HCT116 (cell line): ENCODE results near the gene CD164. TPM values are rescaled to one million over a fixed set of nuclear protein-coding genes. Genes with fewer than 3 reads are reported as not detected.

ENCODE experiments used
- ATAC-seq: fragments of 200-7000 bp; cut with Tn5 transposase; 2 replicates; pipeline ENCODE4 v1.9.1; 2020; ENCODE audit warnings: mild to moderate bottlenecking, moderate library complexity
- BruUV-seq: library from RNA; stranded (reverse); fragments of 400-500 nt; replicated peaks from 2 replicates; lab custom pipeline; 2021; lab: Mats Ljungman, UMichigan
- CTCF ChIA-PET: fragments of 300-600 bp; sonication (Branson Sonifier 250); formaldehyde crosslinking; loops from one replicate; lab custom pipeline; 2021; ENCODE audit warnings: antibody characterized with exemption; lab: Charles Lee
- POLR2A ChIA-PET: fragments of 300-600, 350-600 bp; sonication (Branson Sonifier 250); formaldehyde crosslinking; loops from one replicate; lab custom pipeline; 2021; ENCODE audit warnings: antibody characterized with exemption; lab: Charles Lee
- RAD21 ChIA-PET, 2 experiments: fragments of 300-600 bp; sonication (Branson Sonifier 250); formaldehyde crosslinking; loops; one replicate each; lab custom pipeline; 2023; ENCODE audit warnings: low total read pairs in 2 of 2; ENCODE audit not compliant: uncharacterized antibody in 2 of 2, unreplicated experiment in 2 of 2, low non-redundant PET in 1 of 2; lab: Charles Lee
- DNase-seq: peaks from one replicate; pipeline ENCODE4 v3.0.0-alpha.2; 2010; ENCODE audit warnings: low read depth, low spot score
- H2AFZ ChIP-seq: fragments of 200-600 bp; shearing (Covaris generic), sonication (generic); 2 replicates; pipeline ENCODE4 v1.6.1; 2017; ENCODE audit warnings: low read depth, mixed run types, mixed read lengths, antibody characterized with exemption, low read length; ENCODE audit not compliant: poor library complexity, severe bottlenecking
- H3K27ac ChIP-seq: 2 replicates; pipeline ENCODE4 v1.5.1; 2012; ENCODE audit warnings: low read depth, low read length
- H3K27me3 ChIP-seq: fragments of 200-600 bp; sonication (generic); 2 replicates; pipeline ENCODE4 v1.6.1; 2016; ENCODE audit warnings: mixed run types, low read length, mixed read lengths; ENCODE audit not compliant: insufficient read depth
- H3K36me3 ChIP-seq, 2 experiments: fragments of 200-500 bp in 1 of 2; fragments of 200-600 bp in 1 of 2; sonication (Bioruptor generic) in 1 of 2; sonication (generic) in 1 of 2; 2 replicates each; pipeline versions ENCODE4 v1.5.1 to v1.6.1; 2014 to 2016; ENCODE audit warnings: low read length in 2 of 2, inconsistent platforms in 1 of 2, mixed read lengths in 1 of 2, mixed run types in 1 of 2; ENCODE audit not compliant: insufficient read depth in 2 of 2, control insufficient read depth in 1 of 2
- H3K4me1 ChIP-seq, 2 experiments: fragments of 200-600 bp in 1 of 2; sonication (generic) in 1 of 2; 2 replicates each; pipeline versions ENCODE4 v1.5.1 to v1.6.1; 2012 to 2017; ENCODE audit warnings: low read length in 2 of 2, inconsistent platforms in 1 of 2, mild to moderate bottlenecking in 1 of 2, mixed read lengths in 1 of 2, mixed run types in 1 of 2, moderate library complexity in 1 of 2; ENCODE audit not compliant: insufficient read depth in 2 of 2, control insufficient read depth in 1 of 2
- H3K4me2 ChIP-seq: fragments of 200-600 bp; sonication (generic); 2 replicates; pipeline ENCODE4 v1.6.1; 2017; ENCODE audit warnings: mixed run types, low read length, mixed read lengths
- H3K4me3 ChIP-seq, 2 experiments: fragments of 200-600 bp in 1 of 2; sonication (generic) in 1 of 2; replicated peaks in 1 of 2; 2 replicates each; pipeline ENCODE4 v1.5.1; 2011 to 2016; ENCODE audit warnings: low read length in 2 of 2, control low read depth in 1 of 2, low read depth in 1 of 2, mild to moderate bottlenecking in 1 of 2, mixed read lengths in 1 of 2, mixed run types in 1 of 2
- H3K79me2 ChIP-seq: fragments of 200-600 bp; sonication (generic); 2 replicates; pipeline ENCODE4 v1.6.1; 2017; ENCODE audit warnings: mild to moderate bottlenecking, mixed run types, low read length, moderate library complexity, mixed read lengths; ENCODE audit not compliant: insufficient read depth
- H3K9ac ChIP-seq: fragments of 200-600 bp; sonication (generic); 2 replicates; pipeline ENCODE4 v1.6.1; 2016; ENCODE audit warnings: low read length, mixed read lengths
- H3K9me2 ChIP-seq: fragments of 200-600 bp; sonication (generic), shearing (Covaris generic); 2 replicates; pipeline ENCODE4 v1.6.1; 2017; ENCODE audit warnings: mixed run types, mild to moderate bottlenecking, moderate library complexity; ENCODE audit not compliant: insufficient read depth
- H3K9me3 ChIP-seq, 2 experiments: fragments of 200-500 bp in 1 of 2; fragments of 200-600 bp in 1 of 2; sonication (Bioruptor generic) in 1 of 2; sonication (generic) in 1 of 2; 2 replicates each; pipeline ENCODE4 v1.6.1; 2014 to 2017; ENCODE audit warnings: low read length in 2 of 2, mixed read lengths in 2 of 2, inconsistent platforms in 1 of 2, low read depth in 1 of 2, mild to moderate bottlenecking in 1 of 2, mixed run types in 1 of 2, moderate library complexity in 1 of 2; ENCODE audit not compliant: control insufficient read depth in 1 of 2, insufficient read depth in 1 of 2
- H4K20me1 ChIP-seq: fragments of 200-600 bp; sonication (generic), shearing (Covaris generic); 2 replicates; pipeline ENCODE4 v1.6.1; 2017; ENCODE audit warnings: mixed run types, mild to moderate bottlenecking, moderate library complexity; ENCODE audit not compliant: insufficient read depth
- CBX3 ChIP-seq: IDR thresholded peaks from 2 replicates; pipeline ENCODE4 v1.6.1; 2012; ENCODE audit warnings: low read depth
- CEBPB ChIP-seq: IDR thresholded peaks from 2 replicates; pipeline ENCODE4 v1.6.1; 2012; ENCODE audit warnings: low read depth
- CTCF ChIP-seq, 3 experiments: fragments of 200-600 bp in 1 of 3; sonication (generic) in 1 of 3; IDR thresholded peaks in 2 of 3; conservative IDR thresholded peaks in 1 of 3; 2 replicates each; pipeline ENCODE4 v1.5.1; 2012 to 2017; ENCODE audit warnings: low read depth in 2 of 3, low read length in 2 of 3, antibody characterized with exemption in 1 of 3, borderline replicate concordance in 1 of 3, control low read depth in 1 of 3, mild to moderate bottlenecking in 1 of 3, mixed read lengths in 1 of 3, mixed run types in 1 of 3, moderate library complexity in 1 of 3; ENCODE audit not compliant: insufficient read depth in 1 of 3
- EGR1 ChIP-seq: IDR thresholded peaks from 2 replicates; pipeline ENCODE4 v1.6.1; 2012; ENCODE audit warnings: low read depth
- ELF1 ChIP-seq: IDR thresholded peaks from 2 replicates; pipeline ENCODE4 v1.6.1; 2012; ENCODE audit warnings: low read depth, borderline replicate concordance
- JUND ChIP-seq: IDR thresholded peaks from 2 replicates; pipeline ENCODE4 v1.6.1; 2012
- RAD21 ChIP-seq: IDR thresholded peaks from 2 replicates; pipeline ENCODE4 v1.6.1; 2012; ENCODE audit warnings: low read depth, mild to moderate bottlenecking
- SIN3A ChIP-seq: IDR thresholded peaks from 2 replicates; pipeline ENCODE4 v1.6.1; 2012; ENCODE audit warnings: low read depth
- SP1 ChIP-seq: IDR thresholded peaks from 2 replicates; pipeline ENCODE4 v1.6.1; 2012; ENCODE audit warnings: low read depth
- SRF ChIP-seq: IDR thresholded peaks from 2 replicates; pipeline ENCODE4 v1.6.1; 2012; ENCODE audit warnings: low read depth
- TCF7L2 ChIP-seq: IDR thresholded peaks from 2 replicates; pipeline ENCODE4 v1.7.0; 2011; ENCODE audit warnings: borderline replicate concordance, inconsistent platforms; ENCODE audit not compliant: insufficient read depth, insufficient read length; ENCODE audit errors: extremely low read depth
- YY1 ChIP-seq: IDR thresholded peaks from 2 replicates; pipeline ENCODE4 v1.6.1; 2011; ENCODE audit warnings: low read length, low read depth, moderate library complexity, mild to moderate bottlenecking; ENCODE audit not compliant: insufficient replicate concordance; ENCODE audit errors: extremely low read depth
- ZFX ChIP-seq: fragments of 450-650 bp; IDR thresholded peaks from 2 replicates; pipeline ENCODE4 v1.6.1; 2017
- intact Hi-C: fragments of 100-400 bp; cut with micrococcal nuclease; formaldehyde crosslinking; loops from 2 replicates; pipeline ENCODE4 v1.10.0; 2022
- total RNA-seq: library from RNA; stranded (reverse); gene quantifications from one replicate; pipeline ENCODE4 v1.2.1, GENCODE V29; 2021; ENCODE audit not compliant: unreplicated experiment
- TF ChIP-seq, protein P1 (sequence below): IDR thresholded peaks from 2 replicates; pipeline ENCODE4 v1.6.1; 2012
- TF ChIP-seq, protein P2 (sequence below): IDR thresholded peaks from 2 replicates; pipeline ENCODE4 v1.6.1; 2012

The CD164 gene
- total RNA-seq, 1 experiment from 2014 or later: 171 TPM

- ChIA-PET CTCF (interaction anchor here (1.8 kb wide), 1 partner anchor 13 kb away, joined by 4 read pairs; no protein-coding TSS in a partner anchor), POLR2A (no interaction called here), RAD21 (no interaction called here)
- intact Hi-C loops: no loop called here
- peak overlapping the region; percentile 22; the same call in 1 of the 2 replicates for H3K27ac ChIP-seq
- no peak overlapping the region for H3K9ac ChIP-seq
- peak overlapping the region; percentile 57 for H3K4me2 ChIP-seq
- peaks cover 87% of the 10 kb centered on the region for H3K79me2 ChIP-seq
- no TSS peak for BruUV-seq
- ATAC-seq (peak; percentile 24; the same call in 1 of the 2 replicates), DNase-seq (no peak)
- no peak overlapping the region for H2AFZ ChIP-seq
- peaks cover 21 to 34% of the 10 kb centered on the region in 2 experiments for H3K4me1 ChIP-seq
- TF ChIP-seq TCF7L2 (no peak), SRF (no peak), EGR1 (no peak), ZFX (no peak), CTCF (IDR thresholded peaks at IDR 0.05 in 2 of 3, conservative IDR thresholded peaks at IDR 0.05 in 1 of 3; ENCODE audit: borderline replicate concordance in 1 of 3, insufficient read depth in 1 of 3, low read depth in 2 of 3, low read length in 2 of 3) (no peak), CBX3 (no peak), YY1 (no peak), JUND (no peak), ELF1 (no peak), SIN3A (no peak), SP1 (no peak), CEBPB (no peak), RAD21 (no peak)
- TF ChIP-seq, protein P1, sequence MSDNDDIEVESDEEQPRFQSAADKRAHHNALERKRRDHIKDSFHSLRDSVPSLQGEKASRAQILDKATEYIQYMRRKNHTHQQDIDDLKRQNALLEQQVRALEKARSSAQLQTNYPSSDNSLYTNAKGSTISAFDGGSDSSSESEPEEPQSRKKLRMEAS: no peak
- TF ChIP-seq, protein P2, sequence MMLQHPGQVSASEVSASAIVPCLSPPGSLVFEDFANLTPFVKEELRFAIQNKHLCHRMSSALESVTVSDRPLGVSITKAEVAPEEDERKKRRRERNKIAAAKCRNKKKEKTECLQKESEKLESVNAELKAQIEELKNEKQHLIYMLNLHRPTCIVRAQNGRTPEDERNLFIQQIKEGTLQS: no peak
- H3K9me2 ChIP-seq: no peaks in the 10 kb centered on the region
- H3K36me3 ChIP-seq: peaks cover 53 to 55% of the 10 kb centered on the region in 2 experiments
- peaks cover 12% of the 10 kb centered on the region for H4K20me1 ChIP-seq
- H3K9me3 ChIP-seq: no peaks in the 10 kb centered on the region
- H3K27me3 ChIP-seq: no peaks in the 10 kb centered on the region
- H3K4me3 ChIP-seq: no peak overlapping the region
Observed at GRCh38 chr6:109370792-109371191, 11.5 kb downstream of the CD164 start.
